ENCODE results near the gene CTNNBIP1. TPM values are rescaled to one million over a fixed set of nuclear protein-coding genes. Genes with fewer than 3 reads are reported as not detected.
A peak's percentile ranks its signal among the peaks of the same experiment; 100 is the strongest.
"Not testable (repeated sequence)": the region's sequence is repeated elsewhere in the genome, so short reads cannot be mapped to it uniquely, and the experiment has no call there.

Gene CTNNBIP1
- total RNA-seq, result 10 to 100 TPM; 16.3 to 21.6 TPM

DNA sequence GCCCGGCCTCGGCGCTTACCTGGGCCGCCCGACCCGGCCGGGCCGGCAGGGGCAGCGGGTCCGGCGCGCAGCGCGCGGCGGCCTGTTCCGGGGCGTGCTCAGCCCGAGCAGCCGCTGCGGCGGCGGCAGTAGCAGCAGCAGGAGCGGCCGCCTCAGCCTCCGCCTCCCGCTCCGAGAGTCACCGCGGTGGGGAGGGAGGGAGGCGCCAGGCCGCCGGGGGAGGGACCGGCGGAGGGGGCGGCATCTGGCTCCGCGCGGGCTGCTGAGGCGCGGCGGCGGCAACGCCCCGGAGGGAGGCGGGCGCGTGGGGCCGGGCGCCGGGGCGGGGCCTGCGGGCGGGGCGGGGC lies at the start of gene CTNNBIP1:
TSS of gene CTNNBIP1 (minus strand) at position 194 of the 347 bp plus-strand sequence. CDS start 38,205 bp downstream, outside the sequence.
- H3K36me3 Mint-ChIP-seq (ENCODE audit: insufficient read depth in 2 of 2), result peaks cover 0 to 2% of the 10 kb centered on the region in 2 donors
- H3K27me3 Mint-ChIP-seq (ENCODE audit: low read depth), result peaks cover 6% of the 10 kb centered on the region
- H3K4me1 Mint-ChIP-seq (ENCODE audit: low read depth), result peaks cover 62% of the 10 kb centered on the region
- ATAC-seq (replicated peaks in 1 of 2) (peak; percentile 82 to 84), DNase-seq (no peak)
- H3K9me3 Mint-ChIP-seq, result no peaks in the 10 kb centered on the region
- H3K27ac Mint-ChIP-seq, result peak within 1 kb of the TSS; percentile 92
- H3K4me3 Mint-ChIP-seq, result peak within 1 kb of the TSS; percentile 97 to 100

DNA sequence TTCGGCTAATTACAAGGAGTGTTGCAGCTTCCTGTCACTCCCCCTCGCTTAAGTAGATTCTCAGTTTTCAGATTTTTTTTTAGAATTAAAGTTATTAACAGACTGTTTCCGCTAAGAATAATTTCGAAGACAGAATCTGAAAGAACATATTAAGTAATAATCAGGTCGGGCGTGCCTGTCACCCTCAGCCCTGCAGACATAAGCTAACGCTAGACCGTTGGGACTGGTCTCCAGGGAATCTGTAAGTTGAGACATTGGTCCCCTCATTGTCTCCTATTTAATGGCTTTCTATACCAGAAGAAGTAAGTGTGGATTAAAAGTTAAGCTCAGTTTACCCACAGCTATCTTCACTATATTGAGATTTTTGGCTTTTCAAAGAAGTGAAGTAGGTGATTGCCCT lies 47.7 kb upstream of the CTNNBIP1 start:
- H3K27me3 Mint-ChIP-seq (ENCODE audit: low read depth), result no peaks in the 10 kb centered on the region
- DNase-seq, result no peak

GRCh38 chr1:9946315-9946714 lies 36.2 kb upstream of the CTNNBIP1 start:
- ATAC-seq (replicated peaks in 1 of 2) (no peak), DNase-seq (no peak)
- Mint-ChIP-seq H3K4me3 (no peak overlapping the region), H3K27me3 (ENCODE audit: low read depth) (no peaks in the 10 kb centered on the region), H3K9me3 (no peaks in the 10 kb centered on the region), H3K27ac (no peak overlapping the region), H3K4me1 (ENCODE audit: low read depth) (peaks cover 22% of the 10 kb centered on the region), H3K36me3 (ENCODE audit: insufficient read depth in 2 of 2) (peaks cover 0 to 3% of the 10 kb centered on the region in 2 donors)

More for the DNA sequence above, 47.7 kb upstream of the CTNNBIP1 start:
- Mint-ChIP-seq H3K4me1 (ENCODE audit: low read depth) (no peaks in the 10 kb centered on the region), H3K36me3 (ENCODE audit: insufficient read depth in 2 of 2) (no peaks in the 10 kb centered on the region), H3K27ac (no peak overlapping the region), H3K9me3 (no peaks in the 10 kb centered on the region), H3K4me3 (no peak overlapping the region)
- no peak for ATAC-seq (replicated peaks in 1 of 2)

DNA sequence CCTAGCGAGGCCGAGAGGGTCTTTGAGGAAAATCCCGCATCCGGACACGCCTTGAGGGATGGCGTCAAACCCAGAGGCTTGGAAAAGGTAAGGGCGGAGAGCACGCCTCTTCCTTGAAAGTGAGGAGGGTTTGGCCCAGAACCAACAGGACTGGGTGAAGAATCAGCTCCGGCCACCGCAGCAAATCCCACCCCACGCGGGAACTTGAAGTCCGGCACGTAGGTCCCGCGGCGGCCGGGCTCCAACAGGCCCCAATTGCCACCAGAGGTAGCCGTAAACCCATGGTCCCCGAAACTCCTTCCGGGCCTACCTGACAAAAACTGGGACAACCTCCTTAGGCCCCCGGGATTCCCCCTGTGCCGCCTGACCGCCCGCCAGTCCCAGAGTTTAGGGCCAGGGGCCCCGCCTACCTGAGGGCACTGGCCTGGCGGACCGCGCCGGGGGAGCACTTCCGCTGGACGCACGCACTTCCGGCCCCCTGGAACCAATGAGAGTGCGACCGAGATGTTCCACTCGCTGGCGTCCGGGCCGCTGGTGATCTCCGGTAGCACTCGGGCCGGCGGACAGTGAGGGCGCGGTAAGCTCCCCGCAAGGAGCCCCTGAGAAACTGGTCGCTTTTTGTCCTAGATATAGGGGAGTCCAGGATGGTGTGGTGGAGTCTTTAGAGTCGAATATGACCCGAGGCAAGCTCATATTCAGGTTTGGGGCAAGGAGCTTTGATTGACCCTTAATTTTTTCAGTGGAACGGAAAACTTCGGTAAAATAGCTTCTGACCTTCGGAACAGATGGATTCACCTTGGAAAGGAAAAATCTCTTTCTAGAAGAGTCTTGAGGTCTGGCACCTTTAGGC lies 33.1 kb upstream of the CTNNBIP1 start, which contains the start of the genes LZIC and NMNAT1:
TSS of gene LZIC (minus strand) at position 453 of the 850 bp plus-strand sequence. CDS start 6,772 bp downstream, outside the sequence.
TSS of gene NMNAT1 (plus strand) at position 537 of the 850 bp plus-strand sequence. CDS start 28,599 bp downstream, outside the sequence.
- Mint-ChIP-seq H3K36me3 (ENCODE audit: insufficient read depth in 2 of 2) (peaks cover 0 to 9% of the 10 kb centered on the region in 2 donors), H3K4me1 (ENCODE audit: low read depth) (peaks cover 21% of the 10 kb centered on the region), H3K27ac (peak within 1 kb of the TSS; percentile 98), H3K4me3 (peak within 1 kb of the TSS; percentile 99 to 100), H3K9me3 (no peaks in the 10 kb centered on the region), H3K27me3 (ENCODE audit: low read depth) (no peaks in the 10 kb centered on the region)
- ATAC-seq (replicated peaks in 1 of 2), result peak; percentile 99
- DNase-seq, result peak; percentile 95 to 96

DNA sequence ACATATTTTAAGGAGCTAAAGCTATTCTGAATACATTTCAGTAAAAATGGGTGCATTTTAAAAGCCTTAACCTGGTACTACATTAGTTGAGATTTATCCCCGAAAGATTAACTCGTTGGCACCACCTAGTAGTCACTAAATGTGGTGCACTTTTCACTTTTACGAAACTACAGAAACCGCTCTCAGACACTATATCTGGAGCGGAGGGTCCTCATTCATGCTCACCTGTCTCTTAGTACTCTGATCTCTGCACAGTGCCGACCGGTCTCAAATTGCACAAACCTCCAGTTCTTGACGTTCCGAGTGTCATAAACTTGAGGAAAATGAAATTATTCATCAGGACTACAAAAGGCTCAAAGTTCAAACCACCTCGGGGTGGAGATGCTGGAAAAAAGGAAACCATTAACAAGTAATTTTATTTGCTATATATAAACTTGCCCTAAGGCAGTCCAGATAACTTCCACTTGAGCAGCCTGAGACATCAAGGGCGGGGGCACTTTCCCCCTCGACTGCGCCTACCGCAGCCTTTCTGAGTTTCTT lies 32.4 kb upstream of the CTNNBIP1 start:
- ATAC-seq (replicated peaks in 1 of 2), result peak; percentile 36 to 52
- H3K36me3 Mint-ChIP-seq (ENCODE audit: insufficient read depth in 2 of 2), result peaks cover 0 to 9% of the 10 kb centered on the region in 2 donors
- H3K27ac Mint-ChIP-seq, result peak overlapping the region; percentile 98
- H3K27me3 Mint-ChIP-seq (ENCODE audit: low read depth), result no peaks in the 10 kb centered on the region
- peak; percentile 24 to 33 for DNase-seq
- H3K9me3 Mint-ChIP-seq, result no peaks in the 10 kb centered on the region
- peak overlapping the region; percentile 99 to 100 for H3K4me3 Mint-ChIP-seq
- H3K4me1 Mint-ChIP-seq (ENCODE audit: low read depth), result peaks cover 21% of the 10 kb centered on the region

DNA sequence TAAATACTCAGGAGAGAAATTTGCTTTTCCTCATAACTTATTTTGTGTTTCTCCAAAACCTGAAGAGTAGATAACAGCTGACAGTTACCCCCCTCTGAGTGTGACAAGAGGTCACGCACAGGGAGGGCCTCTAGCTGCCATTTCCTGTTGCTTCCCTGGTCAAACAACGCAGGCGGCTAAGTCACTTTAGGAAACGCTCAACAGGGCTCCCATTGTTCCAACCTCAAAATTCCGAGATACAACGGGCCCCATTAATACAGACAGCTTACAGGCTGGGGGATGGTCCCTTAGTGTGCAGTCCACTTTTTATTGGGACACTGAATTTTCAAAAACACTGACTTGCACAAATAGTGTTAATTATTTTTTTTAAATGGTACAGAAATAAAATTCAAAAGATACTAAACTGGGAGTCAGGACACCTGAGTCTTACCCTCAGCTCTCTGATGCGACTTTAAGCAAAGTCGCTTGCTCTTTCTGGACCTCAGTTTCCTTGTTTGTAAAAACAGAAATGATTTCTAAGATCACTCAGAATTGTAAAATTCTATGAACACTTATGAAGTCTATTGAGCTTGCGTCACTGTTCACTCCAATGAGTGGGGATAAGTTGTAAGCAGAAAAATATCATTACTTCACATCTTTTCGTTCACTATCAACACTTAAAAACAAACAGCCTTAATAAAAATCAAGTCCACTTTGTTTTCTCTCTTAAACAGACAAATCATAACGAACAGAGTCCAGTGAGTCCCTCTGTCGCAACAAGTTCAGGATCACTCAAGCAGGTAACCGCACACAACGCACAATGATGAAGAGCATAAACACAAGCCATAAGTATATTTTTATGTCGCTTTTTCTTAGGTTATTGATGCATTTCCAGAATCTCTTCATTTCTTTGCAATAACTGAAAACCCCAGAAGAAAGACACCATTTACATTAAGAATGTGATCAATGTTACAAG lies 19.6 kb upstream of the CTNNBIP1 start:
- ATAC-seq (replicated peaks in 1 of 2), result no peak

GRCh38 chr1:9927259-9927658 lies 17.2 kb upstream of the CTNNBIP1 start:
- DNase-seq (no peak), ATAC-seq (replicated peaks in 1 of 2) (no peak)
- Mint-ChIP-seq H3K4me1 (ENCODE audit: low read depth) (no peaks in the 10 kb centered on the region), H3K27ac (no peak overlapping the region), H3K27me3 (ENCODE audit: low read depth) (no peaks in the 10 kb centered on the region), H3K36me3 (ENCODE audit: insufficient read depth in 2 of 2) (peaks cover 3 to 7% of the 10 kb centered on the region in 2 donors), H3K4me3 (no peak overlapping the region), H3K9me3 (no peaks in the 10 kb centered on the region)

More for the DNA sequence above, 19.6 kb upstream of the CTNNBIP1 start:
- no peak overlapping the region for H3K27ac Mint-ChIP-seq
- DNase-seq, result no peak
- H3K36me3 Mint-ChIP-seq (ENCODE audit: insufficient read depth in 2 of 2), result peaks cover 3 to 10% of the 10 kb centered on the region in 2 donors
- no peaks in the 10 kb centered on the region for H3K9me3 Mint-ChIP-seq
- H3K4me1 Mint-ChIP-seq (ENCODE audit: low read depth), result no peaks in the 10 kb centered on the region
- H3K27me3 Mint-ChIP-seq (ENCODE audit: low read depth), result no peaks in the 10 kb centered on the region
- H3K4me3 Mint-ChIP-seq, result no peak overlapping the region

- Mint-ChIP-seq H3K9me3 (no peaks in the 10 kb centered on the region), H3K27me3 (ENCODE audit: low read depth) (no peaks in the 10 kb centered on the region), H3K4me3 (no peak overlapping the region), H3K36me3 (ENCODE audit: insufficient read depth in 2 of 2) (no peaks in the 10 kb centered on the region), H3K27ac (no peak overlapping the region), H3K4me1 (ENCODE audit: low read depth) (peaks cover 8% of the 10 kb centered on the region)
- DNase-seq (no peak), ATAC-seq (replicated peaks in 1 of 2) (no peak)
These were observed 12.3 kb upstream of the CTNNBIP1 start for GRCh38 chr1:9922342-9922741.

- Mint-ChIP-seq H3K4me1 (ENCODE audit: low read depth) (peaks cover 8% of the 10 kb centered on the region), H3K4me3 (no peak overlapping the region), H3K36me3 (ENCODE audit: insufficient read depth in 2 of 2) (no peaks in the 10 kb centered on the region), H3K27ac (no peak overlapping the region), H3K27me3 (ENCODE audit: low read depth) (no peaks in the 10 kb centered on the region), H3K9me3 (no peaks in the 10 kb centered on the region)
- ATAC-seq (replicated peaks in 1 of 2) (no peak), DNase-seq (no peak)
These were observed 10.5 kb upstream of the CTNNBIP1 start for GRCh38 chr1:9920606-9921005.

- no peaks in the 10 kb centered on the region for H3K27me3 Mint-ChIP-seq (ENCODE audit: low read depth)
- H3K4me1 Mint-ChIP-seq (ENCODE audit: low read depth), result peaks cover 15% of the 10 kb centered on the region
- ATAC-seq (replicated peaks in 1 of 2), result peak in 1 of 2 donors; percentile 42
These were observed 7.8 kb upstream of the CTNNBIP1 start for GRCh38 chr1:9917901-9918300.

DNA sequence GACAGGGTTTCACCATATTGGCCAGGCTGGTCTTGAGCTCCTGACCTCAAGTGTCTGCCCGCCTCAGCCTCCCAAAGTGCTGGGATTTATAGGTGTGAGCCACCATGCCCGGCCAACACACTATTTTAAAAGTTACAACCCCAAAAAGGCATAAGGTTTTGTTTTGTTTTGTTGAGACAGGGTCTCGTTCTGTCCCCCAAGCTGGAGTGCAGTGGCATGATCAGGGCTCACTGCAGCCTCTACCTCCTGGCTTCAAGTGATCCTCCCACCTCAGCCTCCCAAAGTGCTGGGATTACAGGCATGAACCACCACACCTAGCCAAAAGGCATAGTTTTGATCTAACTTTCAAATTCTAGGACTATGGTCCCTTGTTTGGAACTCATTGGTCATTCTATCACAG lies 7.4 kb upstream of the CTNNBIP1 start:
- peaks cover 19% of the 10 kb centered on the region for H3K4me1 Mint-ChIP-seq (ENCODE audit: low read depth)
- H3K4me3 Mint-ChIP-seq; DNase-seq; ATAC-seq (replicated peaks in 1 of 2); H3K27ac Mint-ChIP-seq; H3K9me3 Mint-ChIP-seq; H3K27me3 Mint-ChIP-seq (ENCODE audit: low read depth); H3K36me3 Mint-ChIP-seq (ENCODE audit: insufficient read depth in 2 of 2): not testable (repeated sequence)

More at GRCh38 chr1:9917901-9918300, 7.8 kb upstream of the CTNNBIP1 start:
- H3K27ac Mint-ChIP-seq, result no peak overlapping the region
- H3K9me3 Mint-ChIP-seq, result no peaks in the 10 kb centered on the region
- no peak for DNase-seq
- no peaks in the 10 kb centered on the region for H3K36me3 Mint-ChIP-seq (ENCODE audit: insufficient read depth in 2 of 2)
- H3K4me3 Mint-ChIP-seq, result no peak overlapping the region

GRCh38 chr1:9916452-9916851 lies 6.4 kb upstream of the CTNNBIP1 start:
- no peak overlapping the region for H3K4me3 Mint-ChIP-seq
- DNase-seq (no peak), ATAC-seq (replicated peaks in 1 of 2) (no peak)
- H3K9me3 Mint-ChIP-seq, result no peaks in the 10 kb centered on the region
- no peak overlapping the region for H3K27ac Mint-ChIP-seq
- H3K27me3 Mint-ChIP-seq (ENCODE audit: low read depth), result no peaks in the 10 kb centered on the region
- no peaks in the 10 kb centered on the region for H3K36me3 Mint-ChIP-seq (ENCODE audit: insufficient read depth in 2 of 2)
- H3K4me1 Mint-ChIP-seq (ENCODE audit: low read depth), result peaks cover 26% of the 10 kb centered on the region

Measured in activated T-cell treated with anti-CD3 and anti-CD28 coated beads, Interleukin-2, amount 50 U/mL, for 72 hours (primary cell).